ENCODE measurements around the gene GCA. TPM values are rescaled to one million over a fixed set of nuclear protein-coding genes. Genes with fewer than 3 reads are reported as not detected.

GCA gene, protein sequence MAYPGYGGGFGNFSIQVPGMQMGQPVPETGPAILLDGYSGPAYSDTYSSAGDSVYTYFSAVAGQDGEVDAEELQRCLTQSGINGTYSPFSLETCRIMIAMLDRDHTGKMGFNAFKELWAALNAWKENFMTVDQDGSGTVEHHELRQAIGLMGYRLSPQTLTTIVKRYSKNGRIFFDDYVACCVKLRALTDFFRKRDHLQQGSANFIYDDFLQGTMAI
- total RNA-seq (2022; extraction: Qiagen RNA extraction; ENCODE audit: low read depth): 5.1 to 6.9 TPM (median 6.7 TPM) in 5 replicates

DNA sequence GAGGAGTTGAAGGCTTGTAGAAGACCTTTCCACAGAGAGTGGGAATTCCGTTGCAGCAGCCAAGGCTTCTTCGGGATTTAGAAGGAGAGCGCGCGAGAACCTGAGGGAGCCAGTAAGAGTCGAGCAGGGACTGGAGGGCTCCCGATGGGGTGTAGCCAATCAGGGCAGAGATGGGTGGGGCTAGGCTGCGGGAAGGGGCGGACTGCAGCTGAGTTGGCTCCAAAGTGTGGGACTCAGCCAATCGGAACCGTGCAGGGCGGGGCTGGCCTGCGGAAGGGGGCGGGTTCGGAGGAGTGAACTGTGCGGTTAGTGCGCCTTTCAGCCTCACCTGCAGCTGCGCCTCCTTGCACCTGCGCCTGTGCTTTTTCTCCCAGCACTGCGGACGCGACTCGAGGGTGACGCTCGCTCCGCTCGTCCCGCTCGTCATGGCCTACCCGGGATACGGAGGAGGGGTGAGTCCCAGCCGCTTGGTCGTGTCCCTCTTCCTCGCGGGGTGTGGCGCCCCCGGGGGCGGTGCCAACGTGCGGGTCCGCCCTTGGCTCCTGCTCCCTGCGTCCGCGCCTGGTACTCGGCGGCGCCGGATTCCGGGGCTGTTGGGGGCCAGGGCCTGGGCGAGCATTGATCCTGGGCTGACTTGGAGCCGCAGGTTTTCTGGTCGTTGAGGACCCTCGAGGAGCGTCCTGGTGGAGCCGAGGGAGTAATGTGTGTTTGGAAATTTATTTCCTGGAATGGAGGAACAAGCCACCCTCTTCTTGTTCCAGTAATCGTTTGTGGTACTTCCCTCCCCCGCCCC lies at the start of gene GCA:
GCA (plus strand) TSS at position 309 of the 793 bp plus-strand sequence; CDS start at position 426, 117 bp downstream.

DNA sequence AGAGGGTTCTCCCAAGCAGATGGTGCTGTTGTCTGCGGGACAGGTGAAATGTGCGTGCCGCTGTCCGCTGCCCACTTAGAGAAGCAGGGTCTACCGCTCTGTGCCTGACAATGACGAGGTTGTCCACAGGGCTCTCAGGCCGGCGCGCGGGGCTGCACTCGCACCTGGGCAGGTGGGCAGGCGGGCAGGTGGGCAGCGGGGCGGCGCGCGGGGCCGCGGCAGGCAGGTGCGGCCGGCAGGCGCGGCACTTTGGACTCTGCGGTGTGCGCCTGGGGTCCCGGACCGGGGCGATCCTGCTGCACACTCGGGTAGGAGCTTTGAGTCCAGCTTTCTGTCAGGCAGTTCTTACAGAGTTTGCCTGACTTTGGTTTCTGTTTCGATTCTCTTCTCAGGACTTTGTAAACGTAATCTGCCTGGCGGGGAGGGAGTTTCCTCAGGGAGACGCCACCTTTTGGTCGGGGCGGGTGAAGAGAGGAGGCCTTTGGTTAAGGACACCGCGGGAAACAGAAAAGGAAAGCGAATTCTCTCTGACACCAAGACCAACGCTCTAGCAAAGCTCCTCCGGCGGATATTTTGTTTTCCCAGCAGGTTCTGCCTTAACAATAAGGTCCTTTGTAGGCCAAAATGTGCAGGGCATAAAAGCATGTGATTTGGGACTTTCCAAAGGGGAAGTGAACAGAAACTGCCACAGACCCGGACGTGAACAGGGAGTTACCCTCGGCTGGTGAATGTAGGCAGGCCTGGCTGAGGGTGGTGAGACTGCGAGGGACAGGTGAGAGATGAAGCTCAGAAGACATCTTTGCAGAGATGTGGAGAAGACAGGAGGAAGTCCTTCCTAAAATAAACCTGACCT lies 25.4 kb upstream of the GCA start, which contains the start of gene IFIH1:
IFIH1 (minus strand) TSS at position 357 of the 853 bp plus-strand sequence. CDS start 377 bp downstream, outside the sequence.

Other genes starting within 250 kb of the GCA start
- gene GCG, start 191.9 kb upstream of the GCA start, total RNA-seq (2022; extraction: Qiagen RNA extraction; ENCODE audit: low read depth): not detected in 5 replicates
- not detected in 5 replicates for gene FAP, start 100.7 kb upstream of the GCA start, total RNA-seq (2022; extraction: Qiagen RNA extraction; ENCODE audit: low read depth)
- 0.66 to 1.2 TPM (median 1.0 TPM) in 5 replicates for gene IFIH1, start 25.4 kb upstream of the GCA start, total RNA-seq (2022; extraction: Qiagen RNA extraction; ENCODE audit: low read depth)

Data from A549 treated with ZK216348 at 1 μM for 4 hours (cell line).